ENCODE results near the gene AP4E1.

GRCh38 chr15:51016615-51017014 lies 108.1 kb downstream of the AP4E1 start:
- TF ChIP-seq CTCF (IDR thresholded peaks at IDR 0.05) (no peak), ZSCAN18 (CRISPR knock-in tag; IDR thresholded peaks at IDR 0.05) (no peak), SP1 (CRISPR knock-in tag; conservative IDR thresholded peaks at IDR 0.05) (no peak), ZNF416 (CRISPR knock-in tag; IDR thresholded peaks at IDR 0.05) (no peak), USF2 (CRISPR knock-in tag; IDR thresholded peaks at IDR 0.05) (no peak), ARID4B (CRISPR knock-in tag; IDR thresholded peaks at IDR 0.05; ENCODE audit: borderline replicate concordance) (no peak), ZNF281 (CRISPR knock-in tag; IDR thresholded peaks at IDR 0.05) (no peak), E2F5 (CRISPR knock-in tag; IDR thresholded peaks at IDR 0.05) (no peak), ZBTB43 (CRISPR knock-in tag; IDR thresholded peaks at IDR 0.05) (no peak), PREB (CRISPR knock-in tag; IDR thresholded peaks at IDR 0.05; ENCODE audit: borderline replicate concordance) (no peak), TCF7 (CRISPR knock-in tag; IDR thresholded peaks at IDR 0.05; ENCODE audit: low read depth) (no peak), MLX (CRISPR knock-in tag; IDR thresholded peaks at IDR 0.05) (no peak)
